K562 (cell line): ENCODE data around the gene CFAP251. TPM values are rescaled to one million over a fixed set of nuclear protein-coding genes. Genes with fewer than 3 reads are reported as not detected.
A peak's percentile ranks its signal among the peaks of the same experiment; 100 is the strongest.

Experiments
- ATAC-seq: fragments of 200-7000 bp; cut with Tn5 transposase; 3 replicates; pipeline ENCODE4 v1.9.1; 2020; ENCODE audit warnings: moderate library complexity
- BruUV-seq: library from RNA; stranded (reverse); fragments of 400-500 nt; replicated peaks from 2 replicates; lab custom pipeline; 2021; lab: Mats Ljungman, UMichigan
- CTCF ChIA-PET: fragments of 300-600 bp; formaldehyde crosslinking; extraction: SDS; loops from one replicate; lab custom pipeline; 2021; ENCODE audit warnings: low intra/inter-chr PET ratio; lab: Yijun Ruan, JAX
- POLR2A ChIA-PET: fragments of 300-600, 350-650 bp; sonication (Branson Sonifier 250); formaldehyde crosslinking; extraction: SDS; loops from one replicate; lab custom pipeline; 2021; ENCODE audit warnings: antibody characterized with exemption, inconsistent platforms; lab: Yijun Ruan, JAX
- DNase-seq, 4 experiments: peaks; one replicate each; pipeline versions ENCODE4 v3.0.0 to v3.0.0-alpha.2; 2011 to 2018; ENCODE audit warnings: low spot score in 3 of 4, mixed read lengths in 3 of 4; ENCODE audit errors: extremely low read depth in 1 of 4
- FAIRE-seq: peaks from 2 replicates; lab custom pipeline; 2011; peaks lifted over from hg19 to GRCh38; lab: Jason Lieb, UNC
- H2AFZ ChIP-seq: 2 replicates; pipeline ENCODE4 v1.6.0; 2011; ENCODE audit warnings: low read depth, low read length, control low read depth, inconsistent platforms
- H3K27ac ChIP-seq: fragments of 200-600 bp; 3 replicates; pipeline ENCODE4 v1.8.0; 2011; ENCODE audit warnings: low read depth, mild to moderate bottlenecking, control low read depth, inconsistent platforms, low read length, moderate library complexity, mixed read lengths; ENCODE audit errors: extremely low read depth
- H3K27me3 ChIP-seq, 2 experiments: fragments of 300-600 bp in 1 of 2; 2 replicates in 1 of 2; 3 replicates in 1 of 2; pipeline versions ENCODE4 v1.6.0 to v1.8.0; 2011; ENCODE audit warnings: inconsistent platforms in 2 of 2, low read length in 2 of 2, mild to moderate bottlenecking in 1 of 2, mixed read lengths in 1 of 2, moderate library complexity in 1 of 2; ENCODE audit not compliant: control insufficient read depth in 2 of 2, insufficient read depth in 2 of 2
- H3K36me3 ChIP-seq: fragments of 300-600 bp; 3 replicates; pipeline ENCODE4 v1.8.0; 2011; ENCODE audit warnings: mild to moderate bottlenecking, low read length, inconsistent platforms; ENCODE audit not compliant: control insufficient read depth, insufficient read depth
- H3K4me1 ChIP-seq, 2 experiments: fragments of 200-600 bp in 1 of 2; replicated peaks in 1 of 2; 2 replicates in 1 of 2; 3 replicates in 1 of 2; pipeline versions ENCODE4 v1.5.1 to v1.8.0; 2011; ENCODE audit warnings: inconsistent platforms in 2 of 2, low read length in 2 of 2, mild to moderate bottlenecking in 1 of 2, mixed read lengths in 1 of 2, moderate library complexity in 1 of 2; ENCODE audit not compliant: control insufficient read depth in 2 of 2, insufficient read depth in 2 of 2
- H3K4me2 ChIP-seq: 2 replicates; pipeline ENCODE4 v1.6.1; 2011; ENCODE audit warnings: low read length, control low read depth, inconsistent platforms, mixed read lengths; ENCODE audit not compliant: insufficient read depth
- H3K4me3 ChIP-seq: fragments of 200-600 bp; sonication (generic), shearing (Covaris generic); 2 replicates; pipeline ENCODE4 v1.5.1; 2016; ENCODE audit warnings: control low read depth, inconsistent platforms
- H3K79me2 ChIP-seq: fragments of 200-600 bp; 3 replicates; pipeline ENCODE4 v1.8.0; 2011; ENCODE audit warnings: low read length, inconsistent platforms; ENCODE audit not compliant: control insufficient read depth, insufficient read depth
- H3K9ac ChIP-seq, 2 experiments: 2 replicates each; pipeline versions ENCODE4 v1.6.0 to v1.6.1; 2011; ENCODE audit warnings: low read depth in 2 of 2, low read length in 2 of 2, control low read depth in 1 of 2, inconsistent platforms in 1 of 2, mild to moderate bottlenecking in 1 of 2, mixed read lengths in 1 of 2; ENCODE audit not compliant: insufficient read depth in 1 of 2
- H3K9me1 ChIP-seq: one replicate; pipeline ENCODE4 v1.6.0; 2011; ENCODE audit warnings: inconsistent platforms, mild to moderate bottlenecking, low read length, moderate library complexity; ENCODE audit not compliant: control insufficient read depth, insufficient read depth
- H3K9me3 ChIP-seq: replicated peaks from 2 replicates; pipeline ENCODE4 v1.5.1; 2011; ENCODE audit warnings: low read depth, low read length, inconsistent platforms; ENCODE audit not compliant: control insufficient read depth, insufficient read depth
- H4K20me1 ChIP-seq: replicated peaks from 2 replicates; pipeline ENCODE4 v1.6.1; 2011; ENCODE audit warnings: low read length, inconsistent platforms, mixed read lengths; ENCODE audit not compliant: control insufficient read depth, insufficient read depth
- KLF1 ChIP-seq: fragments of 450-650 bp; IDR thresholded peaks from 2 replicates; pipeline ENCODE4 v1.6.1; 2016; ENCODE audit warnings: missing genetic modification characterization, missing compliant biosample characterization
- KLF13 ChIP-seq: fragments of 450-650 bp; IDR thresholded peaks from 2 replicates; pipeline ENCODE4 v1.6.1; 2016; ENCODE audit warnings: missing genetic modification characterization, low read depth, mild to moderate bottlenecking, missing compliant biosample characterization, moderate library complexity, borderline replicate concordance
- LEF1 ChIP-seq: fragments of 450-650 bp; IDR thresholded peaks from 2 replicates; pipeline ENCODE4 v1.6.1; 2016; ENCODE audit warnings: mild to moderate bottlenecking
- PRMT5 ChIP-seq: sonication (generic); formaldehyde crosslinking; IDR thresholded peaks from 2 replicates; pipeline ENCODE4 v1.5.0; 2020; ENCODE audit warnings: missing genetic modification reagents
- SIX5 ChIP-seq, 2 experiments: IDR thresholded peaks; 2 replicates each; pipeline ENCODE4 v1.6.1; 2011; ENCODE audit warnings: low read length in 2 of 2, borderline replicate concordance in 1 of 2, low read depth in 1 of 2, mild to moderate bottlenecking in 1 of 2, moderate library complexity in 1 of 2; ENCODE audit not compliant: insufficient read depth in 1 of 2
- SPI1 ChIP-seq: IDR thresholded peaks from 2 replicates; pipeline ENCODE4 v1.6.1; 2011; ENCODE audit warnings: low read depth, low read length, control low read depth, borderline replicate concordance
- THAP12 ChIP-seq: fragments of 250-450 bp; sonication (Bioruptor Pico); IDR thresholded peaks from 2 replicates; pipeline ENCODE4 v1.9.0; 2021; ENCODE audit warnings: mild to moderate bottlenecking, inconsistent platforms
- VEZF1 ChIP-seq: fragments of 200-800 bp; sonication (Bioruptor generic); IDR thresholded peaks from 2 replicates; pipeline ENCODE4 v1.6.1; 2017; ENCODE audit warnings: missing genetic modification characterization, missing compliant biosample characterization
- ZNF184 ChIP-seq: sonication (generic); formaldehyde crosslinking; IDR thresholded peaks from 2 replicates; pipeline ENCODE4 v1.5.0; 2020; ENCODE audit warnings: missing genetic modification reagents
- ZNF561 ChIP-seq: fragments of 450-650 bp; formaldehyde crosslinking; conservative IDR thresholded peaks from 2 replicates; pipeline ENCODE4 v1.4.0; 2020; ENCODE audit warnings: mild to moderate bottlenecking, moderate library complexity
- ZNF57 ChIP-seq: fragments of 450-650 bp; formaldehyde crosslinking; IDR thresholded peaks from 2 replicates; pipeline ENCODE4 v1.4.0; 2020; ENCODE audit warnings: mild to moderate bottlenecking, moderate library complexity
- WGBS: fragments of 100-300 bp; shearing (Covaris generic); methylation state at CpG from one replicate; pipeline ENCODE4 v1.1.6; 2016; ENCODE audit warnings: low coverage, mixed read lengths; ENCODE audit not compliant: insufficient coverage; ENCODE audit errors: missing lambda C conversion rate; 5-methylcytosine and 5-hydroxymethylcytosine counted together
- in situ Hi-C: fragments of 300-500 bp; cut with MboI; formaldehyde crosslinking; loops from 4 replicates; pipeline ENCODE4 v1.15.0; 2018; ENCODE audit warnings: inconsistent platforms, mixed read lengths
- intact Hi-C: fragments of 100-400 bp; cut with micrococcal nuclease; formaldehyde crosslinking; loops from 2 replicates; pipeline ENCODE4 v1.14.2; 2022
- polyA plus RNA-seq, 8 experiments: library from polyadenylated mRNA; depleted of rRNA in 4 of 8; stranded (reverse) in 5 of 8; unstranded in 3 of 8; fragments of >200 nt; fragmentation: Nextera tagmentation in 2 of 8; fragmentation: Illumina TruSeq in 1 of 8; extraction: Ambion mirVana in 2 of 8; extraction: Trizol in 1 of 8; gene quantifications; 2 replicates each; pipeline versions ENCODE4 v1.2.1 to v1.2.3, GENCODE V29; 2011 to 2014; ENCODE audit warnings: inconsistent platforms in 1 of 8, missing spikeins in 1 of 8
- total RNA-seq, 7 experiments: library from RNA; depleted of rRNA in 6 of 7; stranded (reverse); fragments of >200 nt in 6 of 7; fragmentation: Illumina TruSeq in 2 of 7; extraction: Trizol in 2 of 7; gene quantifications; 2 replicates each; pipeline versions ENCODE4 v1.2.1 to v1.2.3, GENCODE V29; 2011 to 2021; ENCODE audit warnings: low replicate concordance in 1 of 7

Gene CFAP251
- total and polyA plus RNA-seq, 9 of the 15 experiments (the other 6 are each of a cell fraction or from before 2014, with no cell fraction given): 16.6 to 31.0 (median 19.1) TPM

GRCh38 chr12:121932914-121933521 is 14.6 kb downstream of the CFAP251 start (continued):
- TF ChIP-seq KLF13 (tag) (no peak), SIX5 (IDR thresholded peaks at IDR 0.05; ENCODE audit: borderline replicate concordance in 1 of 2, insufficient read depth in 1 of 2, low read depth in 1 of 2, low read length in 2 of 2) (no peak)

GRCh38 chr12:121933522-121934308 is 15.3 kb downstream of the CFAP251 start:
- POLR2A ChIA-PET: interaction anchor here (0.6 to 2.1 kb wide), 12 partner anchors 10 to 529 kb away, joined by 3 to 6 read pairs (median 4); no protein-coding TSS in a partner anchor
- FAIRE-seq: peak; percentile 97
- Histone ChIP-seq H3K4me2 (peak overlapping the region; percentile 92), H3K4me3 (peak overlapping the region; percentile 47), H3K27ac (peak overlapping the region; percentile 95), H3K27me3 (no peaks in the 10 kb centered on the region), H3K9me1 (no peaks in the 10 kb centered on the region), H4K20me1 (no peaks in the 10 kb centered on the region), H2AFZ (peak overlapping the region; percentile 98), H3K36me3 (peaks cover 22% of the 10 kb centered on the region), H3K79me2 (peaks cover 22% of the 10 kb centered on the region), H3K9ac (peak overlapping the region; percentile 89), H3K9me3 (no peaks in the 10 kb centered on the region), H3K4me1 (peaks cover 25 to 29% of the 10 kb centered on the region in 2 experiments; a peak in 4 of 5 replicates)
- peak; percentile 98 for ATAC-seq
- CTCF ChIA-PET: no interaction called here
- BruUV-seq: no TSS peak
- DNase-seq: peak; percentile 93 to 96 (median 94)
- in situ Hi-C loops (no loop called here), intact Hi-C loops (loop anchor here (5.0 kb wide), 1 partner anchor 89 kb away; the partner anchor contains the start of gene BCL7A)
- 5% methylated on average over 15 of the region's 17 CpGs for WGBS
- TF ChIP-seq ZNF561 (no peak), ZNF57 (CRISPR knock-in tag) (no peak), SPI1 (peak; percentile 82), LEF1 (peak; percentile 94), ZNF184 (no peak), THAP12 (CRISPR knock-in tag) (no peak), KLF1 (tag) (peak; percentile 27; the same call in 1 of the 2 replicates), PRMT5 (CRISPR knock-in tag) (no peak), VEZF1 (peak; percentile 70)
